ENCODE measurements around the gene CRADD.

GRCh38 chr12:93661021-93661420 lies 16.2 kb upstream of the CRADD start:
- TF ChIP-seq TAF1 (IDR thresholded peaks at IDR 0.05; ENCODE audit: borderline replicate concordance, low read depth, low read length) (no peak), FOS (IDR thresholded peaks at IDR 0.05; ENCODE audit: borderline replicate concordance, extremely low read depth, insufficient read length) (no peak), KDM1A (IDR thresholded peaks at IDR 0.05; ENCODE audit: borderline replicate concordance) (no peak), ATF3 (IDR thresholded peaks at IDR 0.05; ENCODE audit: borderline replicate concordance, extremely low read depth, low read depth, low read length) (no peak), POLR2A (IDR thresholded peaks at IDR 0.05; ENCODE audit: low read depth, low read length) (no peak)
- TF ChIP-seq, protein P1, sequence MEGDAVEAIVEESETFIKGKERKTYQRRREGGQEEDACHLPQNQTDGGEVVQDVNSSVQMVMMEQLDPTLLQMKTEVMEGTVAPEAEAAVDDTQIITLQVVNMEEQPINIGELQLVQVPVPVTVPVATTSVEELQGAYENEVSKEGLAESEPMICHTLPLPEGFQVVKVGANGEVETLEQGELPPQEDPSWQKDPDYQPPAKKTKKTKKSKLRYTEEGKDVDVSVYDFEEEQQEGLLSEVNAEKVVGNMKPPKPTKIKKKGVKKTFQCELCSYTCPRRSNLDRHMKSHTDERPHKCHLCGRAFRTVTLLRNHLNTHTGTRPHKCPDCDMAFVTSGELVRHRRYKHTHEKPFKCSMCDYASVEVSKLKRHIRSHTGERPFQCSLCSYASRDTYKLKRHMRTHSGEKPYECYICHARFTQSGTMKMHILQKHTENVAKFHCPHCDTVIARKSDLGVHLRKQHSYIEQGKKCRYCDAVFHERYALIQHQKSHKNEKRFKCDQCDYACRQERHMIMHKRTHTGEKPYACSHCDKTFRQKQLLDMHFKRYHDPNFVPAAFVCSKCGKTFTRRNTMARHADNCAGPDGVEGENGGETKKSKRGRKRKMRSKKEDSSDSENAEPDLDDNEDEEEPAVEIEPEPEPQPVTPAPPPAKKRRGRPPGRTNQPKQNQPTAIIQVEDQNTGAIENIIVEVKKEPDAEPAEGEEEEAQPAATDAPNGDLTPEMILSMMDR (IDR thresholded peaks at IDR 0.05 in 2 of 3, conservative IDR thresholded peaks at IDR 0.05 in 1 of 3; ENCODE audit: control insufficient read depth in 2 of 3, extremely low read depth in 1 of 3, insufficient read depth in 1 of 3, low read depth in 3 of 3, low read length in 3 of 3), result no peak

Data from GM12878 (cell line).